LNCAP (cell line): Measurements from ENCODE around the gene EPHB2.

Experiments
- CTCF ChIP-seq: fragments of 450-650 bp; IDR thresholded peaks from 2 replicates; pipeline ENCODE4 v1.5.1; 2017; ENCODE audit warnings: mild to moderate bottlenecking

Gene EPHB2

GRCh38 chr1:22683547-22683946, 27.1 kb upstream of the EPHB2 start:
- no peak for TF ChIP-seq CTCF

GRCh38 chr1:22685591-22686059, 25.0 kb upstream of the EPHB2 start:
- TF ChIP-seq CTCF: no peak

GRCh38 chr1:22687191-22687590, 23.4 kb upstream of the EPHB2 start:
- TF ChIP-seq CTCF: no peak

GRCh38 chr1:22688466-22688865, 22.2 kb upstream of the EPHB2 start:
- no peak for TF ChIP-seq CTCF

GRCh38 chr1:22689505-22689904, 21.1 kb upstream of the EPHB2 start:
- TF ChIP-seq CTCF: no peak

GRCh38 chr1:22691031-22691753, 19.4 kb upstream of the EPHB2 start:
- TF ChIP-seq CTCF: no peak

GRCh38 chr1:22694172-22694571, 16.5 kb upstream of the EPHB2 start:
- TF ChIP-seq CTCF: no peak

- no peak for TF ChIP-seq CTCF
Measured at GRCh38 chr1:22696610-22697009, 14.0 kb upstream of the EPHB2 start.
